Measurements from ENCODE around the gene KRT31.
"Not testable (repeated sequence)": the region's sequence is repeated elsewhere in the genome, so short reads cannot be mapped to it uniquely, and the experiment has no call there.

Gene KRT31

DNA sequence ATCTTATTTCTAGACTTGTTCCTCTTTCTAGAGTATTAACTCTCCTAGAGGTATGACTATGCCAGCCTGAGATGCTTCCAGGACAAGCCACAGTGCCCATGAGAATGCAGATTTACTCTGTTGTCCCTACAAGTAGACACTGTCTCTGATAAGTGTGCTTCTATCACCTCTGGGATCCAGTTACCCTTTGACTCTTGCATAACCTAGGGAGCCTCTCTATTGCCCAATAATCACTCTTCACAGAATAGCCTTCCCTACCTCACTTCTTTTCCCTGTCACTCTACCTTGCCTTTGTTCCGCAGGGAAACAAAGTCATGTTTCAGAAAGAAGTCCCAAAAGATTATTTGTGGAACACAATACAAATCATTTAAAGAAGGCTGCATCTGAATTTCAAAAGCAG is 13.7 kb downstream of the KRT31 start:
- no peak for DNase-seq

DNA sequence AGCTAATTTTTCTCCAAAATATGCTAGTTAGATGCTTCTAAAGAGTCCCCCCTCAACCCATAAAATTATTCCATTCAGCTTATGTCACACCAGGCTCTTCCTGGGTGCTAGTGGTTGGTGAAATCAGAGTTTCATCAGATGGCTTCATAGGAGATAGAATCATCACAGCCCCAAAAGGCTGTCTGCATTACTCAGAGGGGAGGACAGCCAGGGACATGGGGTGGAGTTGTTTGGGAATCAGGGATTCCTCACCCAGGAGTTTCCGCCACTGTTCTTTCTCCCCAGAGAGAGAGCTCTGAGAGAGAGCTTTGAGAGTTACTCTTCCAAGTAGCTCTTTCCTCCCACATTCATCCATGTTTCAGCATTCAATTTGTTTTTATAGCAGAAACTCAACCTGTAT is 15.0 kb downstream of the KRT31 start:
- no peak for DNase-seq

- not testable (repeated sequence) for DNase-seq
These were observed 15.5 kb downstream of the KRT31 start, which contains the start of gene KRT34 for GRCh38 chr17:41381943-41382342. TSS of gene KRT34 (minus strand) at chr17:41382306. CDS start at chr17:41382246, 60 bp downstream.

DNA sequence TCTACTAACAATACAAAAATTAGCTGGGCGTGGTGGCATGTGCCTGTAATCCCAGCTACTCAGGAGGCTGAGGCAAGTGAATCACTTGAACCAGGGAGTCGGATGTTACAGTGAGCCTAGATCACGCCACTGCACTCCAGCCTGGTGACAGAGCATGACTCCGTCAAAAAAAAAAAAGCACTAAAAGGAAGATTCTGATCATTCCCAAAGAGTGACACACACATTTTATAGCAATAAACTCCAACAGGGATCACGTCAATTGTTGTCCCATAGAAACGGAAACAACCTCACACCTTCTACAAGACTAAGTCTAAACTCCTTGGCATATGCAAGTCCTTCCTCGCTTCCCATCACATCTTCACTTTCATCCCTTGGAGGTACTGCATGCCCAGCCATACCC is 17.3 kb downstream of the KRT31 start:
- DNase-seq: not testable (repeated sequence)

DNA sequence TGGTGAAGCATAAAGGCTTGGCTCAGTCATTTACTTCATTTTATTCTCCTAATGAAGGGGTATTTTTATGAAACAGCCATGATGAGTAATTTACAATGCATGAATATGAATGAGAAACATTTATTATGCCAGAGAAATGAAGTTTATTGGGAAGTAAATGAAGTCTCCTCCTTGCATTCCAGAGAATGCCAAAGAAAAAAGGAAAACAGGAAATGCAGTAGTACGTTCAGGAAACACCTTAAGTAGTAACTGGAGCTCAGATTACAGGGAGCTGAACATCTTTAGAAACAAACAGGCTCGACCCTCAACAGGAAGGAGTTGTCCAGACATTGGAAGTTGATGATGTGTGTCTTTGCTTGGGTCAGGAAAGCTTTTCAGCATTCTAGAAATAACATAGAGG is 19.9 kb downstream of the KRT31 start:
- no peak for DNase-seq

DNA sequence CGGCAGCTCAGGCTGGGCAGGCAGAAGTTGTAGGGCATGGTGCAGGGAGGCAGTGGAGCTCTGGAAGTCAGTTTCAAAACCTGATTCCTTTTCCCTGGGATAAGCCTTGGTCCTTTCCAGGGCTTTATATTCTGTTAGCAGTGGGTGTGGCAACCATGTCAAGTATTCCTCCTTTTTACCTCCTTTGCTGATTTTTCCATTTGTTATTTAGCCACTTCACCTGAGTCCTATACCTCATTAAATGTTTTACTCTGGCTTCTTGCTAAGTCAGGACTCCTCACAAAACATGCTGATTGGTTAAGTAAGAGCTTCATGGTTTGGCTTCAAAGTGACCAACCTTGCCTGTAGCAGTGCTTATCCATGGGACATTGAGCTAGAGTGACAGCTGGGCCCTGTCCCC is 27.7 kb downstream of the KRT31 start, which contains the start of gene KRT33B:
KRT33B (minus strand) TSS at position 101 of the 400 bp plus-strand sequence; CDS start at position 38, 63 bp downstream.
- no peak for DNase-seq

DNA sequence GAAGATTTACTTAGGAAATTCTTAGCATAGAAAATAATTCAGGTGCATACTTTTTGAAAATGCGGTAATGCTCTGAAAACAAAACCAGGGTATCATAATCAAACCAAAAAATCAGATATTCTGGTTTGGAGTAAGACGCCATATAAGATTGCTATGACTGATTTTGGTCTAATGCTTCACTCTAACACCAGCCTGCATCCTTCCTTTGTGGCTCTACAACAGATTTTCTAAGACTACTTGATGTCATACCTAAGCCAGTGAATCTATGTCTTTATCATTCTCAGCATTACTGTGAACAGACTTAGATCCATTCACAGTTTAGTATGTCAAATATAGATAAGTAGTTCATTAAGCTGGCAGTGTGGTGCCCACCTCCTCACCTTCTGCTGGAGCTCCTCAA is 28.4 kb downstream of the KRT31 start:
- no peak for DNase-seq

DNA sequence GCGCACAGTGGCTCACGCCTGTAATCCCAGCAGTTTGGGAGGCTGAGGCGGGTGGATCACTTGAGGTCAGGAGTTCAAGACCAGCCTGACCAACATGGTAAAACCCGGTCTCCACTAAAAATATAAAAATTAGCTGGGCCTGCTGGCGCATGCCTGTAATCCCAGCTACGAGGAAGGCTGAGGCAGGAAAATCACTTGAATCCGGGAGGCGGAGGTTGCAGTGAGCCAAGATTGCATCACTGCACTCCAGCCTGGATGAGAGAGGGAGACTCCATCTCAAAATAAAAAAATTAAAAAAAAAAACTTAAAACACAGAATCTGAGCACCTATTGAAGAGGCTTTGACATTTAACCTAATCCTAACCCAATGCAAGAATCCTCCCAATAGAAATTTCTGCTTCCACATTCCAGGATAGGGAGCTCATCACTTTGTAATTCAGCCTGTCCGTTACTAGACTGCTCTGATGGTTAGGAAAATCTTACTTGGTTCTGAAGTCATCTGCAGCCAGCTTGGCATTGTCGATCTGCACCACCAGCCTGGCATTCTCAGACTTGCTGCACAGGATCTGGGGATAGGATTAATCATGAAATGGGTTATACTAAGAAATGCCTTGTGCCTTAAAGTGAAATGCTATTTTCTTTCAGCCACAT is 29.9 kb downstream of the KRT31 start:
- no peak for DNase-seq

- DNase-seq: no peak
These were observed 31.3 kb downstream of the KRT31 start for GRCh38 chr17:41366070-41366469.

DNA sequence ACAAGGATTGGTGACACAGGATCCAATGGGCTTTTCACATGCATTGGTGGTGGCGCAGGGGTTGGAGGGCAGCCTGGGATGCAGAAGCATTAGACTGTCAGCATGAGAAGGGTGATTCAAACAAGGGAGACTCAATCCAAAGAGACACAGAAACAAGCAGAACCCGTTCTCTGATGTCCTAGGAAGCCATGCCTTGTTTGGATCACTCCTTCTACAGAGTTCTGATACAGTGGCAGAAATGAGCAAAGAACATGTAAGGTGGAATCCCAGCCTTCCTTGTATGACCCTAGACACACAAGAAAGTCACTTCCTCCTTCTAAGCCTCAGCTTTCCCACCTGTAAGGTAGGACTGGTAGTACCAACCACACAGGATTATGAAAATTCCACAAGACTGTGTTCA is 33.5 kb downstream of the KRT31 start:
- DNase-seq: no peak

DNA sequence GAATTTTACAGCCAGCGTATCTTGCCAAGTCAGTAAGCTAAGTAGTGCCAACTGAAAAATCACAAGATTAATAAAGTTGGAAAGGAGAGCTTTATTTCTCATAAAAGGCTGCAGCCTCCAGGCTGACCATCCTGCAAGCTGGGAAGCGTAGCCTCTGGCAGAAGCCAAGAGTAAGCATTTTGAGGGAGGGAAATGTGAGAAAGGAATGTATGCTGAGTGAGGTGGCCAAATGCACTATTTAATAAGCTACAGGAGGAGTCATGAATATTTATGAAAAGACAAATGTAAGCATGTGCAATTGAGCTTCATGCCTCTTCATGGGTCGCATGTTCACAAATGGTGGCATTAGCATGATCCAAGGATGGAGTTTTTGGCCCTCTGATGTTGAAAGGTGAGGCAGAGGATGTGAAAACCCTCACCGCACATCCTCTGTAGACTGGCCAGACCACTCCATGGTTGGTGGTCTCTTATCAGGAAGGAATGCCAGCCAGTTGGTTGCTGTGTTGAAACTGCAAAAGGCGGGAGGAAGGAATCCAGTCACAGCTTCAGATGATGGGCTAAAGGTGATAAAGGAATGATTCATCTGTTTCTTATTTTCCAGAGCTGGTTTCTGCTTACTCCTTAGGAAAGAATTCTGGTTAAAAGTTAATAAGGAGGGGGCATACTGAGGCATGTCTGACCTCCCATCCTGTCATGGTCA is 37.0 kb downstream of the KRT31 start:
- DNase-seq: no peak

- DNase-seq: no peak
These were observed 42.9 kb downstream of the KRT31 start for GRCh38 chr17:41354536-41354935.

DNA sequence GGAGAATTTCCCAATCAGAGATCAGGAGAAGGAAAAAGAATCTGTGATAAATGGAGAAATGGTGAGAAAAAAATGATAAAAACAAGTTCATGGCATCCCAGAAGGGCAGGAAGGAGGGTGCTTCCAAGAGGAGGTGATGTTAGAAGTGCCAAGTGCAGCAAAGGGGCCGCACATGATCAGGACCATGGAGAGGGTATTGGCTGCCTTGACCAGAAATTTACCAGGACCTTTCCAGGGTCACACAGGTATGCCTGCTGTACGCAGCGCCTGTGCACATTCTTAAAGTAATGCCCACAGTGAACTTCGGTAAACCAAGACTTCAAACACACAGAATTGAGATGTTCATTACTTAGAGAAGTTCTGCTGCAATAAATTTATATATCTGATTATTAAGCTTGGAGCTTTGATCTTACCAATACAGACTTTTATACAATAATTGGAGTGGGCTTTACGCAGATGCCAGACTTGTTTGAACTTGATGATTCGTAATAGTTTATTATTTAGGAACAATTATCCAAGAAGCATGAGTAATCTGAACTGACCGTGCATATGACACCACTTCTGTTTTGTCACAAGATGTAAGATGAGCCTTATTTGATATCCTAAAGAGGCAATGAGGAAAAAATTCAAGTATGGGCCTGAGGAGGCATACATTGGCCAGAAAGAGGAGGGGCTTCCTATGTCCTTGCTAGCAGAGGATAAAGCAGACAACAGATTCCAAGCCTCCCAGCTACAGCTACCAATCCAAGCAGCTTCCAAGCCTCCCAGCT is 44.6 kb downstream of the KRT31 start:
- DNase-seq: no peak

DNA sequence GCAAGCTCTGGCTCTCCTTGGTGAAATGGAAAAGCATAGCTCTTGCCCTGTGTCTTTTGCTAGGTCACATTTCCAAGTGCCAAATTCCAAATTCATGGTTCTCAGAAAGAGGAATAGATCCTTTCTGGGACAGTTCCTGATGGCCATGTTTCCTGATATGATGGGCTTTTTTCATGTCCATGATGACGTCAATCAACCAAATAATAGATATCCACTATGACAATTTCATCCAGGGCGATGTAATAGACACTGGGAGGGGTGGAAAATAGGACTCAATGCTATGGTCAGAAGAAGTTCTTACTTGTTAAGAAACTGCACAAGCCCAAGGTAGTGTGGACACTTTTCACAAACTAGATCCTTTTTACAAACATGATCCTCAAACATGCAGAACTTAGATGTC is 46.2 kb downstream of the KRT31 start:
- DNase-seq: no peak

DNA sequence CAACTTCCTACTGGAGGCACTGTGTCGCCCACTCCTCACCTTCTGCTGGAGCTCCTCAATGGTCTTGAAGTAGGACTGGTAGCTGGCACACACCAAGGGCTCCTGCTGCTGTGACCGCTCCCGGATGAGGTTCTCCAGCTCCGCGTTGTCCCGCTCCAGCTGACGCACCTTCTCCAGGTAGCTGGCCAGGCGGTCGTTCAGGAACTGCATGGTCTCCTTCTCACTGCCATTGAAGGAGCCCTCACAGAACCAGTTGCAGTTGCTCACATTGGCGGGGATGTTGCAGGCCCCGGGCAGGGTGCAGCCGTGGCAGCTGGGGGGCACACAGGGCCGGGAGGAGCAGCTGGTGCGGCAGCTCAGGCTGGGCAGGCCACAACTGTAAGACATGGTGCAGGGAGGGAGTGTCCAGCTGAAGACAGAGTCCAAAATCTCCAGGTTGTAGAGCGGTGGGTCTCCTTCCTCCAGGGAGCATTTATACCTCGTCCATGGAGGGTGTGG is 47.0 kb downstream of the KRT31 start, which contains the start of gene KRT33A:
KRT33A (minus strand) TSS at position 448 of the 498 bp plus-strand sequence; CDS start at position 387, 61 bp downstream.
- not testable (repeated sequence) for DNase-seq

GRCh38 chr17:41347869-41348760 is 49.3 kb downstream of the KRT31 start:
- DNase-seq: no peak

GRCh38 chr17:41346421-41346820 is 51.0 kb downstream of the KRT31 start:
- not testable (repeated sequence) for DNase-seq

DNA sequence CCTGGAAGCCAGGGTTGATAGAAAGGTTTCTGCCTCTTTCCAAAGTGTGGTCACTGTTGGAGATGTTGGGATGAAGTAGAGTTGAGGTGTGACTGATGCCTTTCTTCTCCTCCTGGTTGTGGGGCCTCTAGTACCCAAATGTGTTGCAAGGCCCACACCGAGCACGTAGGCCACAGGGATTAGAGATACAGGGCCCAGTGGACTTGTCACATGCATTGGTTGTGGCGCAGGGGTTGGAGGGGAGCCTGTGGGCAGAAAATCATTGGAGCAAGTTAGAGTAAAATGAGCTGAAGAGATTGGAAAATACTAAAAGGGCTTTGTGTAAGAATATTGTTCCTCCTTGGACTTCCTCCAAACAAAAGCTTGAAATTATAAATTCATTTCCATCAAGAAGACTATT is 51.4 kb downstream of the KRT31 start:
- no peak for DNase-seq

Data from stimulated activated CD4-positive, alpha-beta T cell treated with anti-CD3 and anti-CD28 coated beads, Interleukin-4, amount 100 ng/mL, for 24 hours (primary cell).